ENCODE results near the gene DNMT1. TPM values are rescaled to one million over a fixed set of nuclear protein-coding genes. Genes with fewer than 3 reads are reported as not detected.

Gene DNMT1
- total RNA-seq, 5 donors from 2014 or later (not counting 1 experiment from before 2014, with no cell fraction given), result 199 to 245 (median 235) TPM

- CTCF ChIA-PET, result interaction anchor here in 1 of 2 donors (1.1 kb wide), 1 partner anchor 92 kb away, joined by 4 read pairs; no protein-coding TSS in a partner anchor
- peak overlapping the region in 1 of 3 donors; percentile 88 for H3K4me3 Mint-ChIP-seq
- POLR2A ChIA-PET, result interaction anchor here in 1 of 2 donors (0.7 kb wide), 1 partner anchor 212 kb away, joined by 3 read pairs; no protein-coding TSS in a partner anchor
- ATAC-seq (replicated peaks in 1 of 4) (no peak), DNase-seq (no peak)
- H3K4me1 Mint-ChIP-seq, result peaks cover 20 to 32% (median 21%) of the 10 kb centered on the region in 3 donors
- H3K27ac Mint-ChIP-seq, result peak overlapping the region; percentile 95 to 97
- Histone ChIP-seq H3K9me3 (no peaks in the 10 kb centered on the region), H3K4me3 (ENCODE audit: control insufficient read depth in 1 of 2, extremely low read depth in 1 of 2, low read length in 1 of 2) (no peak overlapping the region), H3K27me3 (replicated peaks in 1 of 2; ENCODE audit: control insufficient read depth in 2 of 2, extremely low read depth in 1 of 2, insufficient read depth in 2 of 2, low read length in 1 of 2) (no peaks in the 10 kb centered on the region), H3K27ac (ENCODE audit: low read length) (peak overlapping the region; percentile 93), H3K4me1 (ENCODE audit: control insufficient read depth in 1 of 2, extremely low read depth in 1 of 2, insufficient read depth in 2 of 2, low read length in 2 of 2) (peaks cover 11 to 46% of the 10 kb centered on the region in 2 experiments), H3K36me3 (ENCODE audit: control insufficient read depth in 2 of 2, extremely low read depth in 1 of 2, insufficient read depth in 1 of 2, low read length in 1 of 2) (no peaks in the 10 kb centered on the region)
- WGBS (ENCODE audit: insufficient coverage), result no CpG with 5 or more reads among the region's 4 CpGs
- H3K9me3 Mint-ChIP-seq, result no peaks in the 10 kb centered on the region
- no peaks in the 10 kb centered on the region for H3K36me3 Mint-ChIP-seq
- no peaks in the 10 kb centered on the region for H3K27me3 Mint-ChIP-seq
Measured at GRCh38 chr19:10235003-10235402, 40.2 kb upstream of the DNMT1 start.

GRCh38 chr19:10233946-10234345 lies 39.2 kb upstream of the DNMT1 start:
- ChIA-PET POLR2A (interaction anchor here in 1 of 2 donors (0.6 kb wide), 1 partner anchor 132 kb away, joined by 10 read pairs; no protein-coding TSS in a partner anchor), CTCF (interaction anchor here (0.6 to 0.7 kb wide), 2 partner anchors 46 to 63 kb away, joined by 5 to 9 read pairs; no protein-coding TSS in a partner anchor)
- Mint-ChIP-seq H3K4me3 (no peak overlapping the region), H3K36me3 (no peaks in the 10 kb centered on the region), H3K27ac (peak overlapping the region in 1 of 2 donors; percentile 34), H3K4me1 (peaks cover 28 to 39% (median 30%) of the 10 kb centered on the region in 3 donors), H3K9me3 (no peaks in the 10 kb centered on the region), H3K27me3 (no peaks in the 10 kb centered on the region)
- DNase-seq (no peak), ATAC-seq (replicated peaks in 1 of 4) (no peak)
- no CpG with 5 or more reads among the region's 4 CpGs for WGBS (ENCODE audit: insufficient coverage)
- Histone ChIP-seq H3K27ac (ENCODE audit: low read length) (no peak overlapping the region), H3K36me3 (ENCODE audit: control insufficient read depth in 2 of 2, extremely low read depth in 1 of 2, insufficient read depth in 1 of 2, low read length in 1 of 2) (no peaks in the 10 kb centered on the region), H3K4me1 (ENCODE audit: control insufficient read depth in 1 of 2, extremely low read depth in 1 of 2, insufficient read depth in 2 of 2, low read length in 2 of 2) (peaks cover 12 to 56% of the 10 kb centered on the region in 2 experiments), H3K9me3 (no peaks in the 10 kb centered on the region), H3K27me3 (replicated peaks in 1 of 2; ENCODE audit: control insufficient read depth in 2 of 2, extremely low read depth in 1 of 2, insufficient read depth in 2 of 2, low read length in 1 of 2) (no peaks in the 10 kb centered on the region), H3K4me3 (ENCODE audit: control insufficient read depth in 1 of 2, extremely low read depth in 1 of 2, low read length in 1 of 2) (no peak overlapping the region)

- peak overlapping the region; percentile 67 to 78 for H3K27ac Mint-ChIP-seq
- 80% methylated on average over 4 of the region's 8 CpGs for WGBS (ENCODE audit: insufficient coverage)
- peak overlapping the region; percentile 73 to 89 (median 88) for H3K4me3 Mint-ChIP-seq
- DNase-seq (no peak), ATAC-seq (replicated peaks in 1 of 4) (no peak)
- ChIA-PET CTCF (no interaction called here), POLR2A (no interaction called here)
- H3K4me1 ChIP-seq (ENCODE audit: control insufficient read depth in 1 of 2, extremely low read depth in 1 of 2, insufficient read depth in 2 of 2, low read length in 2 of 2), result peaks cover 12 to 65% of the 10 kb centered on the region in 2 experiments
- H3K27ac ChIP-seq (ENCODE audit: low read length), result peak overlapping the region; percentile 90
- H3K4me3 ChIP-seq (ENCODE audit: control insufficient read depth in 1 of 2, extremely low read depth in 1 of 2, low read length in 1 of 2), result peak overlapping the region in 1 of 2 donors; percentile 95
- no peaks in the 10 kb centered on the region for H3K9me3 ChIP-seq
- H3K36me3 Mint-ChIP-seq, result no peaks in the 10 kb centered on the region
- no peaks in the 10 kb centered on the region for H3K27me3 ChIP-seq (replicated peaks in 1 of 2; ENCODE audit: control insufficient read depth in 2 of 2, extremely low read depth in 1 of 2, insufficient read depth in 2 of 2, low read length in 1 of 2)
- no peaks in the 10 kb centered on the region for H3K27me3 Mint-ChIP-seq
- peaks cover 29 to 36% (median 32%) of the 10 kb centered on the region in 3 donors for H3K4me1 Mint-ChIP-seq
- H3K9me3 Mint-ChIP-seq, result no peaks in the 10 kb centered on the region
- no peaks in the 10 kb centered on the region for H3K36me3 ChIP-seq (ENCODE audit: control insufficient read depth in 2 of 2, extremely low read depth in 1 of 2, insufficient read depth in 1 of 2, low read length in 1 of 2)
Measured at GRCh38 chr19:10231612-10232228, 37.0 kb upstream of the DNMT1 start.

- H3K9me3 ChIP-seq, result no peaks in the 10 kb centered on the region
- Mint-ChIP-seq H3K36me3 (no peaks in the 10 kb centered on the region), H3K9me3 (no peaks in the 10 kb centered on the region), H3K4me3 (peak within 1 kb of the TSS; percentile 82 to 89 (median 88)), H3K4me1 (peaks cover 23 to 30% (median 25%) of the 10 kb centered on the region in 3 donors), H3K27me3 (no peaks in the 10 kb centered on the region), H3K27ac (peak within 1 kb of the TSS; percentile 78 to 79)
- POLR2A ChIA-PET, result no interaction called here
- ATAC-seq (replicated peaks in 1 of 4), result peak; percentile 50 to 68 (median 66)
- under 1% methylated on average over 52 of the region's 73 CpGs for WGBS (ENCODE audit: insufficient coverage)
- H3K27me3 ChIP-seq (replicated peaks in 1 of 2; ENCODE audit: control insufficient read depth in 2 of 2, extremely low read depth in 1 of 2, insufficient read depth in 2 of 2, low read length in 1 of 2), result no peaks in the 10 kb centered on the region
- H3K4me3 ChIP-seq (ENCODE audit: control insufficient read depth in 1 of 2, extremely low read depth in 1 of 2, low read length in 1 of 2), result peak within 1 kb of the TSS; percentile 75 to 95
- H3K36me3 ChIP-seq (ENCODE audit: control insufficient read depth in 2 of 2, extremely low read depth in 1 of 2, insufficient read depth in 1 of 2, low read length in 1 of 2), result no peaks in the 10 kb centered on the region
- peak within 1 kb of the TSS; percentile 90 for H3K27ac ChIP-seq (ENCODE audit: low read length)
- H3K4me1 ChIP-seq (ENCODE audit: control insufficient read depth in 1 of 2, extremely low read depth in 1 of 2, insufficient read depth in 2 of 2, low read length in 2 of 2), result peaks cover 10 to 58% of the 10 kb centered on the region in 2 experiments
- CTCF ChIA-PET, result no interaction called here
- DNase-seq, result peak; percentile 38 to 86 (median 69)
Measured at GRCh38 chr19:10230861-10231611, 36.3 kb upstream of the DNMT1 start, which contains the start of gene S1PR2. Gene S1PR2 (minus strand): TSS chr19:10231331. CDS start chr19:10224905, 6,426 bp downstream.

- POLR2A ChIA-PET, result no interaction called here
- DNase-seq, result peak in 33 of 35 experiments; percentile 32 to 85 (median 52)
- ATAC-seq (replicated peaks in 1 of 4), result peak; percentile 48 to 75 (median 52)
Measured at GRCh38 chr19:10230173-10230860, 35.6 kb upstream of the DNMT1 start.

More at GRCh38 chr19:10230173-10230860, 35.6 kb upstream of the DNMT1 start:
- no peaks in the 10 kb centered on the region for H3K9me3 ChIP-seq
- H3K36me3 ChIP-seq (ENCODE audit: control insufficient read depth in 2 of 2, extremely low read depth in 1 of 2, insufficient read depth in 1 of 2, low read length in 1 of 2), result no peaks in the 10 kb centered on the region
- no peaks in the 10 kb centered on the region for H3K36me3 Mint-ChIP-seq
- no peaks in the 10 kb centered on the region for H3K9me3 Mint-ChIP-seq
- H3K4me3 Mint-ChIP-seq, result peak overlapping the region; percentile 82 to 89 (median 88)
- H3K27ac ChIP-seq (ENCODE audit: low read length), result peak overlapping the region; percentile 90
- WGBS (ENCODE audit: insufficient coverage), result 1% methylated on average over 32 of the region's 70 CpGs
- H3K27me3 ChIP-seq (replicated peaks in 1 of 2; ENCODE audit: control insufficient read depth in 2 of 2, extremely low read depth in 1 of 2, insufficient read depth in 2 of 2, low read length in 1 of 2), result no peaks in the 10 kb centered on the region
- no peaks in the 10 kb centered on the region for H3K27me3 Mint-ChIP-seq
- CTCF ChIA-PET, result no interaction called here
- H3K27ac Mint-ChIP-seq, result peak overlapping the region; percentile 66 to 79
- peaks cover 7 to 51% of the 10 kb centered on the region in 2 experiments for H3K4me1 ChIP-seq (ENCODE audit: control insufficient read depth in 1 of 2, extremely low read depth in 1 of 2, insufficient read depth in 2 of 2, low read length in 2 of 2)
- peak overlapping the region; percentile 75 to 95 for H3K4me3 ChIP-seq (ENCODE audit: control insufficient read depth in 1 of 2, extremely low read depth in 1 of 2, low read length in 1 of 2)
- peaks cover 19 to 22% (median 19%) of the 10 kb centered on the region in 3 donors for H3K4me1 Mint-ChIP-seq
